Measurements from ENCODE around the gene INPPL1.
"Not testable (repeated sequence)": the region's sequence is repeated elsewhere in the genome, so short reads cannot be mapped to it uniquely, and the experiment has no call there.

The INPPL1 gene

GRCh38 chr11:72244361-72245262 is 20.0 kb downstream of the INPPL1 start:
- no peak for DNase-seq

GRCh38 chr11:72245263-72245816 is 20.8 kb downstream of the INPPL1 start:
- no peak for DNase-seq

GRCh38 chr11:72247584-72247983 is 23.0 kb downstream of the INPPL1 start:
- DNase-seq: no peak

GRCh38 chr11:72249961-72250360 is 25.4 kb downstream of the INPPL1 start:
- DNase-seq: no peak

GRCh38 chr11:72250661-72251464 is 26.3 kb downstream of the INPPL1 start:
- no peak for DNase-seq

- no peak for DNase-seq
Observed at GRCh38 chr11:72251614-72252013, 27.0 kb downstream of the INPPL1 start.

GRCh38 chr11:72253392-72253791 is 28.8 kb downstream of the INPPL1 start:
- DNase-seq: no peak

GRCh38 chr11:72254299-72254993 is 29.9 kb downstream of the INPPL1 start:
- DNase-seq: no peak

GRCh38 chr11:72257570-72257969 is 33.0 kb downstream of the INPPL1 start:
- DNase-seq: no peak

- no peak for DNase-seq
Observed at GRCh38 chr11:72259490-72259889, 34.9 kb downstream of the INPPL1 start.

- DNase-seq: peak; percentile 64 to 89
Observed at GRCh38 chr11:72260574-72260973, 36.0 kb downstream of the INPPL1 start.

- no peak for DNase-seq
Observed at GRCh38 chr11:72263361-72263760, 38.8 kb downstream of the INPPL1 start.

GRCh38 chr11:72265951-72266350 is 41.4 kb downstream of the INPPL1 start:
- no peak for DNase-seq

- not testable (repeated sequence) for DNase-seq
Observed at GRCh38 chr11:72266960-72267359, 42.4 kb downstream of the INPPL1 start.

GRCh38 chr11:72267956-72268617 is 43.5 kb downstream of the INPPL1 start:
- no peak for DNase-seq

GRCh38 chr11:72271980-72272379 is 47.4 kb downstream of the INPPL1 start:
- no peak for DNase-seq

GRCh38 chr11:72274435-72274834 is 49.9 kb downstream of the INPPL1 start:
- no peak for DNase-seq

- no peak for DNase-seq
Observed at GRCh38 chr11:72278905-72279304, 54.3 kb downstream of the INPPL1 start.

- no peak for DNase-seq
Observed at GRCh38 chr11:72280037-72280436, 55.5 kb downstream of the INPPL1 start.

- DNase-seq: no peak
Observed at GRCh38 chr11:72280726-72281315, 56.3 kb downstream of the INPPL1 start.

GRCh38 chr11:72283947-72284346 is 59.4 kb downstream of the INPPL1 start:
- DNase-seq: no peak

GRCh38 chr11:72287293-72287692 is 62.7 kb downstream of the INPPL1 start:
- no peak for DNase-seq
